K562 treated with DMSO at 1 percent for 4 hours (cell line): Measurements from ENCODE around the gene LRRC70. TPM values are rescaled to one million over a fixed set of nuclear protein-coding genes. Genes with fewer than 3 reads are reported as not detected.

Experiments used
- total RNA-seq: library from RNA; unstranded; fragments of 300-600 nt; gene quantifications from 2 replicates; pipeline ENCODE4 v1.2.3, GENCODE V29; 2022; ENCODE audit not compliant: insufficient read depth

Gene LRRC70, protein sequence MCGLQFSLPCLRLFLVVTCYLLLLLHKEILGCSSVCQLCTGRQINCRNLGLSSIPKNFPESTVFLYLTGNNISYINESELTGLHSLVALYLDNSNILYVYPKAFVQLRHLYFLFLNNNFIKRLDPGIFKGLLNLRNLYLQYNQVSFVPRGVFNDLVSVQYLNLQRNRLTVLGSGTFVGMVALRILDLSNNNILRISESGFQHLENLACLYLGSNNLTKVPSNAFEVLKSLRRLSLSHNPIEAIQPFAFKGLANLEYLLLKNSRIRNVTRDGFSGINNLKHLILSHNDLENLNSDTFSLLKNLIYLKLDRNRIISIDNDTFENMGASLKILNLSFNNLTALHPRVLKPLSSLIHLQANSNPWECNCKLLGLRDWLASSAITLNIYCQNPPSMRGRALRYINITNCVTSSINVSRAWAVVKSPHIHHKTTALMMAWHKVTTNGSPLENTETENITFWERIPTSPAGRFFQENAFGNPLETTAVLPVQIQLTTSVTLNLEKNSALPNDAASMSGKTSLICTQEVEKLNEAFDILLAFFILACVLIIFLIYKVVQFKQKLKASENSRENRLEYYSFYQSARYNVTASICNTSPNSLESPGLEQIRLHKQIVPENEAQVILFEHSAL
- total RNA-seq, result not detected in 2 replicates

DNA sequence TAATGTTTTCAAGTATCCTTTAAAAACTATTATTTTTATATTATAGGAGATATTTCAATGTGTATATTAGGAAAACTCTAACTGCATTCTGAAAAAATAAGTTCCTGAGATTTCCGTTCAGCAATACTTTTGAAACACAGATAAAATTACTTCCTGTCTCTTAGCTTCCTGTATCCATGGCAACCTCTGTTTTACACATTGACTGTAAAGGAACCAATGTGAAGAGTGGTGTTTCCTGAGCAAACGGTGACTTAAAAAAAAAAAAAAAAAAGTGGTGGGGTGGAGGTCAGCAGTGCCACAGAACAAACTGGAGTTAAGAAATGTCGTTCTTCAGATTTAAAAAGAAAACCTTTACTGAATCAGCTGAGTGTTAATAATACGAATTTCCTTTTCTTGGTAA is at the start of gene LRRC70:
LRRC70 (plus strand) TSS at position 280 of the 400 bp plus-strand sequence. CDS start 620 bp downstream, outside the sequence.

Other genes starting within 250 kb of the LRRC70 start
- 20.3 and 31.5 TPM in 2 replicates for gene DIMT1, start 174.9 kb upstream of the LRRC70 start, total RNA-seq
- gene IPO11, start 166.1 kb upstream of the LRRC70 start, total RNA-seq, result 20.5 and 22.7 TPM in 2 replicates